ENCODE data around the gene CFAP92. TPM values are rescaled to one million over a fixed set of nuclear protein-coding genes. Genes with fewer than 3 reads are reported as not detected.

Gene CFAP92
- total RNA-seq, 1 experiment from 2014 or later: 0.92 TPM

DNA sequence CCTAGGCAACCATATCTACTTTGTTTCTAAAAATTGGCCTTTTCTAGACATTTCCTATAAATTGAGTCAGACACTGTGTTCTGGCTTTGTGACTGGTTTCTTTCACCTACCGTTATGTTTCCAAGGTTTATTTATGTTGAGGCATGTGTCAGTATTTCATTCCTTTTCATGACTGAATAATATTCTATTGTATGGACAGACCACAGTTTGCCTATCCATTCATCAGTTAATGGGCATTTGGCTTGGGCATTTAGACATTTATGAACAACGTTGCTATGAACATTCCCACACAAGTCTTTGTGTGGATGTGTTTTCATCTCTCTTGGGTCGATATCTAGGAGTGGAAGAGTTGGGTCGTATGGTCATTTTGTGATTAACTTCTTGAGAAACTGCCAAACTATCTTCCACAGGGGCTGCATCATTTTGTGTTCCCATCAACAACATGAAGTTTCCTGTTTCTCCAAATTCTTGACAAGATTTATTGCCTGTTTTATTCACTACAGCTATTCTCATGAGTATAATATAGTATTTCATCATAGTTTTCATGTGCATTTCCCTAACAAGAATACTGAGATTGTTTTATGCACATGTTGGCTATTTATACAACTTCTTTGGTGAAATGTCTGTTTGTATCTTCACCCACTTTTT, 3.7 kb upstream of the CFAP92 start:
- no peaks in the 10 kb centered on the region for H4K20me1 ChIP-seq (ENCODE audit: control insufficient read depth, insufficient read depth, insufficient read length)
- no peak overlapping the region for H3K23ac ChIP-seq (ENCODE audit: insufficient read length, low read depth, low read length)
- peaks cover 2% of the 10 kb centered on the region; the same call in 1 of the 2 replicates for H3K4me1 ChIP-seq (ENCODE audit: insufficient read depth, low read length)
- no peaks in the 10 kb centered on the region for H3K9me3 ChIP-seq (ENCODE audit: control insufficient read depth, low read depth, low read length)
- H3K4me3 Mint-ChIP-seq: no peak overlapping the region
- no peak overlapping the region for H3K18ac ChIP-seq (ENCODE audit: insufficient read length, low read depth, low read length)
- H3K27ac Mint-ChIP-seq: no peak overlapping the region
- TF ChIP-seq, protein P1, sequence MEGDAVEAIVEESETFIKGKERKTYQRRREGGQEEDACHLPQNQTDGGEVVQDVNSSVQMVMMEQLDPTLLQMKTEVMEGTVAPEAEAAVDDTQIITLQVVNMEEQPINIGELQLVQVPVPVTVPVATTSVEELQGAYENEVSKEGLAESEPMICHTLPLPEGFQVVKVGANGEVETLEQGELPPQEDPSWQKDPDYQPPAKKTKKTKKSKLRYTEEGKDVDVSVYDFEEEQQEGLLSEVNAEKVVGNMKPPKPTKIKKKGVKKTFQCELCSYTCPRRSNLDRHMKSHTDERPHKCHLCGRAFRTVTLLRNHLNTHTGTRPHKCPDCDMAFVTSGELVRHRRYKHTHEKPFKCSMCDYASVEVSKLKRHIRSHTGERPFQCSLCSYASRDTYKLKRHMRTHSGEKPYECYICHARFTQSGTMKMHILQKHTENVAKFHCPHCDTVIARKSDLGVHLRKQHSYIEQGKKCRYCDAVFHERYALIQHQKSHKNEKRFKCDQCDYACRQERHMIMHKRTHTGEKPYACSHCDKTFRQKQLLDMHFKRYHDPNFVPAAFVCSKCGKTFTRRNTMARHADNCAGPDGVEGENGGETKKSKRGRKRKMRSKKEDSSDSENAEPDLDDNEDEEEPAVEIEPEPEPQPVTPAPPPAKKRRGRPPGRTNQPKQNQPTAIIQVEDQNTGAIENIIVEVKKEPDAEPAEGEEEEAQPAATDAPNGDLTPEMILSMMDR (conservative IDR thresholded peaks at IDR 0.05): no peak
- no CpG with 5 or more reads among the region's 4 CpGs for WGBS (ENCODE audit: extremely low coverage, insufficient read length, low lambda C conversion rate)
- H3K27me3 ChIP-seq (ENCODE audit: insufficient read depth, low read length): peaks cover 35% of the 10 kb centered on the region
- no peak overlapping the region for H3K14ac ChIP-seq (ENCODE audit: insufficient read depth, low read length)
- H3T11ph ChIP-seq (ENCODE audit: low read length): no peak overlapping the region
- H2BK120ac ChIP-seq (ENCODE audit: low read depth, low read length, poor library complexity, severe bottlenecking): no peak overlapping the region
- no peak overlapping the region for H3K4ac ChIP-seq (ENCODE audit: low read depth, low read length)
- H3K9me3 Mint-ChIP-seq: peaks cover 0 to 4% of the 10 kb centered on the region in 2 experiments; a peak in 3 of 5 replicates
- no peak overlapping the region for H2AFZ ChIP-seq (ENCODE audit: low read length)
- H3K79me1 ChIP-seq (ENCODE audit: insufficient read depth, low read depth, low read length, poor library complexity, severe bottlenecking): no peaks in the 10 kb centered on the region
- no peak overlapping the region for H3K9ac ChIP-seq (ENCODE audit: extremely low read depth, insufficient read length, low read length)
- no peak overlapping the region for H3K27ac ChIP-seq (ENCODE audit: insufficient read length, low read depth, low read length)
- no peak for DNase-seq
- H3K79me2 ChIP-seq (ENCODE audit: insufficient read depth, low read length): no peaks in the 10 kb centered on the region
- no peak overlapping the region for H2BK15ac ChIP-seq (ENCODE audit: low read depth, low read length)
- no peak overlapping the region for H4K91ac ChIP-seq (ENCODE audit: insufficient read length, low read depth, low read length)
- no peaks in the 10 kb centered on the region; a peak in 2 of 7 replicates for H3K36me3 Mint-ChIP-seq (ENCODE audit: insufficient read depth in 1 of 3, low read depth in 3 of 3)
- peaks cover 93% of the 10 kb centered on the region for H3K27me3 Mint-ChIP-seq (ENCODE audit: low read depth)
- H2AK5ac ChIP-seq (ENCODE audit: insufficient read length, low read length): no peak overlapping the region
- no peak overlapping the region for H4K5ac ChIP-seq (ENCODE audit: insufficient read length, low read depth, low read length)
- H4K8ac ChIP-seq (replicated peaks; ENCODE audit: insufficient read length, low read depth, low read length): no peak overlapping the region
- peaks cover 31 to 47% of the 10 kb centered on the region in 2 experiments for H3K4me1 Mint-ChIP-seq
- H3K56ac ChIP-seq (ENCODE audit: insufficient read length, low read depth, low read length): no peak overlapping the region
- no peak overlapping the region for H2BK20ac ChIP-seq (ENCODE audit: low read depth, low read length, poor library complexity, severe bottlenecking)
- no peak overlapping the region for H2BK5ac ChIP-seq (ENCODE audit: insufficient read length, low read length)
- peaks cover 17% of the 10 kb centered on the region for H3K23me2 ChIP-seq (ENCODE audit: insufficient read length, low read depth, low read length, poor library complexity, severe bottlenecking)
- no peak overlapping the region for H3K4me2 ChIP-seq (ENCODE audit: insufficient read depth, insufficient read length, low read length)
- no peak overlapping the region for H2BK12ac ChIP-seq (ENCODE audit: insufficient read length, low read depth, low read length)
